Heart left ventricle (tissue), 16 donors: ENCODE results near the gene DNAH7. TPM values are rescaled to one million over a fixed set of nuclear protein-coding genes. Genes with fewer than 3 reads are reported as not detected.
"Not testable (repeated sequence)": the region's sequence is repeated elsewhere in the genome, so short reads cannot be mapped to it uniquely, and the experiment has no call there.

Source experiments
- ATAC-seq, 4 donors: fragments of 200-7000 bp; cut with Tn5 transposase; one replicate each; pipeline ENCODE4 v1.9.1; 2020 to 2022; ENCODE audit warnings: moderate library complexity in 4 of 4, mild to moderate bottlenecking in 3 of 4, moderate number of reproducible peaks in 1 of 4
- DNase-seq, 5 donors: peaks; one replicate each; pipeline ENCODE4 v3.0.0-alpha.2; 2020
- H3K27ac ChIP-seq, 12 donors: fragments of 200-600 bp; sonication (generic) in 4 of 12; one replicate each; pipeline versions ENCODE4 v1.5.0 to v1.8.0; 2016 to 2022; ENCODE audit warnings: mild to moderate bottlenecking in 2 of 12
- H3K27me3 ChIP-seq, 9 donors: fragments of 200-600 bp; sonication (generic) in 2 of 9; one replicate each; pipeline versions ENCODE4 v1.5.1 to v1.8.0; 2016 to 2022; ENCODE audit warnings: mild to moderate bottlenecking in 3 of 9
- H3K36me3 ChIP-seq, 9 donors: fragments of 200-600 bp; sonication (generic) in 2 of 9; one replicate each; pipeline versions ENCODE4 v1.5.0 to v1.8.0; 2018 to 2022; ENCODE audit warnings: mild to moderate bottlenecking in 2 of 9
- H3K4me1 ChIP-seq, 12 donors: fragments of 200-600 bp; sonication (generic) in 4 of 12; one replicate each; pipeline versions ENCODE4 v1.5.0 to v1.8.0; 2016 to 2022; ENCODE audit warnings: mild to moderate bottlenecking in 3 of 12
- H3K4me3 ChIP-seq, 12 donors: fragments of 200-600 bp; sonication (generic) in 4 of 12; one replicate each; pipeline versions ENCODE4 v1.5.0 to v1.8.0; 2017 to 2022; ENCODE audit warnings: mild to moderate bottlenecking in 9 of 12, moderate library complexity in 4 of 12
- H3K9me3 ChIP-seq, 12 donors: fragments of 200-600 bp; sonication (generic) in 4 of 12; one replicate each; pipeline versions ENCODE4 v1.5.0 to v1.8.0; 2016 to 2022; ENCODE audit warnings: mild to moderate bottlenecking in 1 of 12
- POLR2A ChIP-seq, 2 donors: fragments of 450-650 bp; IDR thresholded peaks; one replicate each; pipeline ENCODE4 v1.6.1; 2017; ENCODE audit warnings: antibody characterized with exemption in 2 of 2, mild to moderate bottlenecking in 2 of 2, moderate library complexity in 2 of 2
- WGBS, 4 donors: extraction: QIAGEN DNeasy Blood & Tissue Kit in 2 of 4; methylation state at CpG; one replicate each; pipeline versions ENCODE4 v1.1.5 to v1.1.7; 2013 to 2018; 5-methylcytosine and 5-hydroxymethylcytosine counted together
- intact Hi-C, 10 donors: fragments of 100-400 bp; cut with DNase I; formaldehyde crosslinking; loops; one replicate each; pipeline versions ENCODE4 v1.11.1 to v1.14.2; 2022
- polyA plus RNA-seq, 2 donors: library from polyadenylated mRNA; stranded (reverse); fragments of 200-250 nt; gene quantifications; one replicate each; pipeline ENCODE4 v1.2.3, GENCODE V29; 2013
- total RNA-seq, 9 donors: library from RNA; depleted of rRNA in 2 of 9; stranded (reverse); fragments of >200 nt in 2 of 9; fragmentation: NEBNext Ultra II Directional in 3 of 9; extraction: Animal tissue kit (Norgen Biotek cat#: 25700) in 3 of 9; gene quantifications; one replicate each; pipeline versions ENCODE4 v1.1.0 to v1.2.4, GENCODE V29; 2016 to 2023
- TF ChIP-seq, protein P1 (sequence below), 12 donors: fragments of 200-600 bp; sonication (generic) in 4 of 12; IDR thresholded peaks; one replicate each; pipeline versions ENCODE4 v1.5.0 to v1.8.0; 2018 to 2022; ENCODE audit warnings: antibody characterized with exemption in 12 of 12, mild to moderate bottlenecking in 5 of 12
- donor health status: ischemic (EF 13 %, LVEDD 7.1; RV severe dilation, severe dysfunction).
- donor health status: healthy with polysubstance abuse.
- donor health status: DM: no; HTN: yes; CAD: no.
- donor health status: DM: no; HTN: no; CAD: no.
- donor health status: ischemic (EF 25% LVEDD 6.9; RV normal size, moderate dysfunction).
- donor health status: ischemic (EF 25% LVEDD 5.7; RV mildly dilated, moderate dysfunction).
- donor health status: healthy.
- donor health status: DM: yes; HTN: yes; CAD: no.
- donor health status: ischemic (EF 35%, LVEDD 5.7; RV mildly dilated, moderate dysfunction).
- donor health status: nonischemic (EF 11% LVEDD 7.7; RV severe dilation, severe dysfunction).
- donor health status: DM: yes; HTN: yes; CAD: no.
- donor health status: PGD.
- donor health status: ischemic (EF 29% LVEDD 5.4; RV normal size, mild dysfunction).
- donor health status: nonischemic (EF 23%, LVEDD 6.1; RV moderate dilation, normal function).

DNAH7 gene
- total and polyA plus RNA-seq, 11 donors: 0.08 to 1.5 (median 0.40) TPM; not detected in 1

- no peaks in the 10 kb centered on the region for H3K4me1 ChIP-seq
- 61 to 72% (median 66%) methylated on average over 5 of the region's 5 CpGs for WGBS, 4 donors
- ATAC-seq (no peak), DNase-seq (no peak)
- intact Hi-C loops: no loop called here
- H3K9me3 ChIP-seq: peaks cover 0 to 8% (median 0%) of the 10 kb centered on the region in 12 donors
- no peak overlapping the region for H3K27ac ChIP-seq
- no peaks in the 10 kb centered on the region for H3K36me3 ChIP-seq
- no peaks in the 10 kb centered on the region for H3K27me3 ChIP-seq
- TF ChIP-seq, protein P1, sequence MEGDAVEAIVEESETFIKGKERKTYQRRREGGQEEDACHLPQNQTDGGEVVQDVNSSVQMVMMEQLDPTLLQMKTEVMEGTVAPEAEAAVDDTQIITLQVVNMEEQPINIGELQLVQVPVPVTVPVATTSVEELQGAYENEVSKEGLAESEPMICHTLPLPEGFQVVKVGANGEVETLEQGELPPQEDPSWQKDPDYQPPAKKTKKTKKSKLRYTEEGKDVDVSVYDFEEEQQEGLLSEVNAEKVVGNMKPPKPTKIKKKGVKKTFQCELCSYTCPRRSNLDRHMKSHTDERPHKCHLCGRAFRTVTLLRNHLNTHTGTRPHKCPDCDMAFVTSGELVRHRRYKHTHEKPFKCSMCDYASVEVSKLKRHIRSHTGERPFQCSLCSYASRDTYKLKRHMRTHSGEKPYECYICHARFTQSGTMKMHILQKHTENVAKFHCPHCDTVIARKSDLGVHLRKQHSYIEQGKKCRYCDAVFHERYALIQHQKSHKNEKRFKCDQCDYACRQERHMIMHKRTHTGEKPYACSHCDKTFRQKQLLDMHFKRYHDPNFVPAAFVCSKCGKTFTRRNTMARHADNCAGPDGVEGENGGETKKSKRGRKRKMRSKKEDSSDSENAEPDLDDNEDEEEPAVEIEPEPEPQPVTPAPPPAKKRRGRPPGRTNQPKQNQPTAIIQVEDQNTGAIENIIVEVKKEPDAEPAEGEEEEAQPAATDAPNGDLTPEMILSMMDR (IDR thresholded peaks at IDR 0.05): no peak
- no peak for TF ChIP-seq POLR2A (IDR thresholded peaks at IDR 0.05)
- H3K4me3 ChIP-seq: no peak overlapping the region
These were observed 28.5 kb upstream of the DNAH7 start for GRCh38 chr2:196096982-196097745.

- TF ChIP-seq POLR2A (IDR thresholded peaks at IDR 0.05): no peak
- TF ChIP-seq, protein P1 (IDR thresholded peaks at IDR 0.05): no peak
- 84 to 96% (median 94%) methylated on average over 4 of the region's 4 CpGs for WGBS, 4 donors
- Histone ChIP-seq H3K27ac (no peak overlapping the region), H3K36me3 (no peaks in the 10 kb centered on the region), H3K9me3 (peaks cover 0 to 8% (median 0%) of the 10 kb centered on the region in 12 donors), H3K27me3 (no peaks in the 10 kb centered on the region), H3K4me1 (no peaks in the 10 kb centered on the region), H3K4me3 (no peak overlapping the region)
- intact Hi-C loops: no loop called here
- DNase-seq (no peak), ATAC-seq (no peak)
These were observed 27.6 kb upstream of the DNAH7 start for GRCh38 chr2:196096264-196096663.

DNA sequence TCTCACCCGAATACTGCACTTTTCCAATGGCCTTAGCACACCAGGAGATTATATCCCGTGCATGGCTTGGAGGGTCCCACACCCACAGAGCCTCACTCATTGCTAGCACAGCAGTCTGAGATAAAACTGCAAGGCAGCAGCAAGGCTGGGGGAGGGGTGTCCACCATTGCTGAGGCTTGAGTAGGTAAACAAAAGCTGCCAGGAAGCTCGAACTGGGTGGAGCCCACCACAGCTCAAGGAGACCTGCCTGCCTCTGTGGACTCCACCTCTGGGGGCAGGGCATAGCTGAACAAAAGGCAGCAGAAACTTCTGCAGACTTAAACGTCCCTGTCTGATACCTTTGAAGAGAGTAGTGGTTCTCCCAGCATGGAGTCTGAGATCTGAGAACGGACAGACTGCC lies 20.8 kb upstream of the DNAH7 start:
- not testable (repeated sequence) for H3K9me3 ChIP-seq, H3K27me3 ChIP-seq, DNase-seq, H3K4me3 ChIP-seq, ATAC-seq, H3K4me1 ChIP-seq, H3K36me3 ChIP-seq, H3K27ac ChIP-seq
- 82 to 95% (median 86%) methylated on average over 4 to 5 of the region's 5 CpGs for WGBS, 4 donors
- intact Hi-C loops: loop anchor here in 2 of 10 donors (5.0 to 10.0 kb wide), 2 partner anchors 365 to 668 kb away; no protein-coding TSS in a partner anchor

- Histone ChIP-seq H3K27me3 (no peaks in the 10 kb centered on the region), H3K4me1 (peaks cover 0 to 2% (median 0%) of the 10 kb centered on the region in 12 donors), H3K4me3 (no peak overlapping the region), H3K36me3 (no peaks in the 10 kb centered on the region), H3K9me3 (peaks cover 0 to 5% (median 0%) of the 10 kb centered on the region in 12 donors), H3K27ac (no peak overlapping the region)
- TF ChIP-seq POLR2A (IDR thresholded peaks at IDR 0.05): no peak
- TF ChIP-seq, protein P1 (IDR thresholded peaks at IDR 0.05): no peak
- peak in 1 of 4 donors; percentile 26 for ATAC-seq
- WGBS, 4 donors: 32 to 61% (median 45%) methylated on average over 2 of the region's 2 CpGs
- DNase-seq: peak in 1 of 5 donors; percentile 32
- intact Hi-C loops: loop anchor here in 2 of 10 donors (5.0 to 10.0 kb wide), 2 partner anchors 367 to 669 kb away; no protein-coding TSS in a partner anchor
These were observed 19.6 kb upstream of the DNAH7 start for GRCh38 chr2:196088203-196088602.
